IMR-90 (cell line): Measurements from ENCODE around the gene BRD1. TPM values are rescaled to one million over a fixed set of nuclear protein-coding genes. Genes with fewer than 3 reads are reported as not detected.

Source experiments
- ATAC-seq: fragments of 200-7000 bp; cut with Tn5 transposase; 2 replicates; pipeline ENCODE4 v1.9.1; 2020; ENCODE audit warnings: low read depth, mild to moderate bottlenecking, moderate library complexity
- BruUV-seq: library from RNA; stranded (reverse); fragments of 400-500 nt; replicated peaks from 2 replicates; lab custom pipeline; 2021; lab: Mats Ljungman, UMichigan
- CTCF ChIA-PET: fragments of 300-600 bp; formaldehyde crosslinking; extraction: SDS; loops from one replicate; lab custom pipeline; 2021; ENCODE audit warnings: antibody characterized with exemption; lab: Yijun Ruan, JAX
- POLR2A ChIA-PET: fragments of 300-600 bp; sonication (Branson Sonifier 250); formaldehyde crosslinking; loops from one replicate; lab custom pipeline; 2022; ENCODE audit warnings: antibody characterized with exemption; ENCODE audit not compliant: unreplicated experiment; lab: Charles Lee
- DNase-seq: peaks from one replicate; pipeline ENCODE4 v3.0.0; 2013
- H2AFZ ChIP-seq: replicated peaks from 2 replicates; pipeline ENCODE3; 2013; ENCODE audit warnings: low read length, mild to moderate bottlenecking; ENCODE audit not compliant: poor library complexity
- H2AK5ac ChIP-seq: 2 replicates; pipeline ENCODE4 v1.6.1; 2013; ENCODE audit warnings: low read depth, low read length, inconsistent platforms
- H2AK9ac ChIP-seq: replicated peaks from 2 replicates; pipeline ENCODE3; 2013; ENCODE audit warnings: mild to moderate bottlenecking, low read depth, low read length, moderate library complexity; ENCODE audit not compliant: poor library complexity
- H2BK120ac ChIP-seq: 2 replicates; pipeline ENCODE4 v1.6.1; 2013; ENCODE audit warnings: low read depth, low read length, inconsistent platforms
- H2BK15ac ChIP-seq: 3 replicates; pipeline ENCODE4 v1.6.1; 2013; ENCODE audit warnings: low read depth, low read length, inconsistent platforms
- H2BK20ac ChIP-seq: 2 replicates; pipeline ENCODE4 v1.6.1; 2013; ENCODE audit warnings: low read depth, mild to moderate bottlenecking, inconsistent platforms, low read length, moderate library complexity
- H2BK5ac ChIP-seq: 2 replicates; pipeline ENCODE4 v1.6.1; 2013; ENCODE audit warnings: mild to moderate bottlenecking, low read depth, low read length, inconsistent platforms; ENCODE audit not compliant: poor library complexity, severe bottlenecking
- H3K14ac ChIP-seq: replicated peaks from 2 replicates; pipeline ENCODE4 v1.6.1; 2013; ENCODE audit warnings: low read depth, low read length, inconsistent platforms
- H3K18ac ChIP-seq: 2 replicates; pipeline ENCODE4 v1.6.1; 2013; ENCODE audit warnings: low read depth, low read length, control low read depth
- H3K23ac ChIP-seq: 2 replicates; pipeline ENCODE4 v1.6.1; 2013; ENCODE audit warnings: low read depth, low read length, inconsistent platforms
- H3K27ac ChIP-seq: 2 replicates; pipeline ENCODE4 v1.5.1; 2013; ENCODE audit warnings: mild to moderate bottlenecking, control low read depth, low read length; ENCODE audit not compliant: insufficient read depth
- H3K27me3 ChIP-seq: 2 replicates; pipeline ENCODE4 v1.6.1; 2013; ENCODE audit warnings: low read length; ENCODE audit not compliant: control insufficient read depth, insufficient read depth
- H3K36me3 ChIP-seq: 2 replicates; pipeline ENCODE4 v1.6.1; 2013; ENCODE audit warnings: low read length, mixed read lengths; ENCODE audit not compliant: control insufficient read depth, insufficient read depth
- H3K4ac ChIP-seq: 2 replicates; pipeline ENCODE4 v1.6.1; 2013; ENCODE audit warnings: low read depth, low read length, inconsistent platforms
- H3K4me1 ChIP-seq: 2 replicates; pipeline ENCODE4 v1.6.1; 2013; ENCODE audit warnings: low read length, mixed read lengths; ENCODE audit not compliant: control insufficient read depth, insufficient read depth
- H3K4me2 ChIP-seq: 2 replicates; pipeline ENCODE4 v1.6.1; 2013; ENCODE audit warnings: low read depth, mild to moderate bottlenecking, control low read depth, low read length, moderate library complexity
- H3K4me3 ChIP-seq: 2 replicates; pipeline ENCODE4 v1.5.1; 2013; ENCODE audit warnings: low read depth, mild to moderate bottlenecking, control low read depth, low read length, moderate library complexity; ENCODE audit not compliant: insufficient read depth
- H3K56ac ChIP-seq: 2 replicates; pipeline ENCODE4 v1.6.1; 2013; ENCODE audit warnings: low read length, inconsistent platforms; ENCODE audit not compliant: insufficient read depth; ENCODE audit errors: extremely low read depth
- H3K79me1 ChIP-seq, 2 experiments: 2 replicates each; pipeline ENCODE4 v1.6.1; 2013; ENCODE audit warnings: low read length in 2 of 2, inconsistent platforms in 1 of 2, low read depth in 1 of 2
- H3K9ac ChIP-seq: 2 replicates; pipeline ENCODE4 v1.6.1; 2013; ENCODE audit warnings: low read depth, low read length, control low read depth
- H3K9me1 ChIP-seq: 2 replicates; pipeline ENCODE4 v1.6.1; 2013; ENCODE audit warnings: low read length, inconsistent platforms; ENCODE audit not compliant: insufficient read depth
- H3K9me3 ChIP-seq: 2 replicates; pipeline ENCODE4 v1.6.1; 2013; ENCODE audit warnings: low read length; ENCODE audit not compliant: control insufficient read depth, insufficient read depth
- H4K20me1 ChIP-seq: 2 replicates; pipeline ENCODE4 v1.6.1; 2013; ENCODE audit warnings: low read length, inconsistent platforms; ENCODE audit not compliant: insufficient read depth
- H4K5ac ChIP-seq: 2 replicates; pipeline ENCODE4 v1.6.1; 2013; ENCODE audit warnings: mild to moderate bottlenecking, low read depth, low read length, control low read depth
- H4K8ac ChIP-seq, 2 experiments: 2 replicates each; pipeline ENCODE4 v1.6.1; 2013; ENCODE audit warnings: low read depth in 2 of 2, low read length in 2 of 2, control low read depth in 1 of 2, inconsistent platforms in 1 of 2
- H4K91ac ChIP-seq: 2 replicates; pipeline ENCODE4 v1.6.1; 2013; ENCODE audit warnings: low read depth, low read length, inconsistent platforms; ENCODE audit not compliant: insufficient read depth
- BHLHE40 ChIP-seq: fragments of 150-350 bp; IDR thresholded peaks from 2 replicates; pipeline ENCODE4 v1.6.1; 2016; ENCODE audit warnings: mild to moderate bottlenecking, low read depth, low read length
- MAFK ChIP-seq: IDR thresholded peaks from 2 replicates; pipeline ENCODE4 v1.6.1; 2012; ENCODE audit warnings: low read depth, low read length, improper control_type of control experiment
- RAD21 ChIP-seq: IDR thresholded peaks from 2 replicates; pipeline ENCODE4 v1.6.1; 2012; ENCODE audit warnings: low read length, improper control_type of control experiment
- RCOR1 ChIP-seq: IDR thresholded peaks from 2 replicates; pipeline ENCODE4 v1.6.1; 2012; ENCODE audit warnings: mild to moderate bottlenecking, low read length, improper control_type of control experiment; ENCODE audit not compliant: insufficient replicate concordance
- RFX5 ChIP-seq: IDR thresholded peaks from 2 replicates; pipeline ENCODE4 v1.8.0; 2012; ENCODE audit warnings: low read depth, mild to moderate bottlenecking, low read length, moderate library complexity
- WGBS, 2 experiments: methylation state at CpG; one replicate each; pipeline versions ENCODE4 v1.1.5 to v1.1.7; 2013; ENCODE audit warnings: missing lambda C conversion rate in 2 of 2; ENCODE audit not compliant: insufficient read length in 1 of 2; ENCODE audit errors: extremely low coverage in 2 of 2; 5-methylcytosine and 5-hydroxymethylcytosine counted together
- dilution Hi-C: fragments of 300-500 bp; cut with HindIII; formaldehyde crosslinking; loops from one replicate; pipeline ENCODE4 v1.14.3; 2018; ENCODE audit warnings: low sequenced_read_pairs; ENCODE audit not compliant: unreplicated experiment
- in situ Hi-C: fragments of 300-500 bp; cut with MboI; formaldehyde crosslinking; loops from 3 replicates; pipeline ENCODE4 v1.14.3; 2019; ENCODE audit warnings: low sequenced_read_pairs, inconsistent platforms, mixed read lengths
- intact Hi-C: fragments of 100-400 bp; cut with micrococcal nuclease; formaldehyde crosslinking; loops from 2 replicates; pipeline ENCODE4 v1.10.0; 2022
- polyA plus RNA-seq, 3 experiments: library from polyadenylated mRNA; depleted of rRNA; stranded (reverse); fragments of >200 nt; gene quantifications; 2 replicates each; pipeline ENCODE4 v1.2.3, GENCODE V29; 2012; ENCODE audit warnings: low replicate concordance in 1 of 3
- total RNA-seq: library from RNA; depleted of rRNA; stranded (reverse); fragments of >200 nt; gene quantifications from 2 replicates; pipeline ENCODE4 v1.2.3, GENCODE V29; 2012

The BRD1 gene
- total and polyA plus RNA-seq, 2 of the 4 experiments (the other 2 are of a cell fraction), result 10.0 to 10.6 TPM

GRCh38 chr22:49738006-49738405 is 89.7 kb downstream of the BRD1 start:
- no peak overlapping the region for H2BK5ac ChIP-seq
- no peaks in the 10 kb centered on the region for H3K4me1 ChIP-seq
- ChIA-PET POLR2A (no interaction called here), CTCF (no interaction called here)
- TF ChIP-seq RAD21 (no peak), MAFK (no peak), RCOR1 (no peak), BHLHE40 (no peak), RFX5 (no peak)
- H4K5ac ChIP-seq, result no peak overlapping the region
- no peaks in the 10 kb centered on the region for H3K27me3 ChIP-seq
- H3K9ac ChIP-seq, result no peak overlapping the region
- no peaks in the 10 kb centered on the region for H3K9me3 ChIP-seq
- no peak overlapping the region for H2AK5ac ChIP-seq
- no peaks in the 10 kb centered on the region for H4K20me1 ChIP-seq
- no peak overlapping the region for H2AK9ac ChIP-seq
- in situ Hi-C loops (no loop called here), dilution Hi-C loops (no loop called here), intact Hi-C loops (no loop called here)
- H3K18ac ChIP-seq, result no peak overlapping the region
- no peak overlapping the region for H2BK20ac ChIP-seq
- H2BK15ac ChIP-seq, result no peak overlapping the region
- no peak overlapping the region for H2AFZ ChIP-seq
- H3K36me3 ChIP-seq, result no peaks in the 10 kb centered on the region
- no peaks in the 10 kb centered on the region for H3K79me1 ChIP-seq
- H2BK120ac ChIP-seq, result no peak overlapping the region
- DNase-seq (no peak), ATAC-seq (no peak)
- H4K8ac ChIP-seq, result no peak overlapping the region
- H3K9me1 ChIP-seq, result no peaks in the 10 kb centered on the region
- no peak overlapping the region for H3K14ac ChIP-seq
- no peak overlapping the region for H3K27ac ChIP-seq
- no peak overlapping the region for H4K91ac ChIP-seq
- no TSS peak for BruUV-seq
- no peak overlapping the region for H3K23ac ChIP-seq
- no peak overlapping the region for H3K56ac ChIP-seq
- no peak overlapping the region for H3K4me2 ChIP-seq
- 100% methylated on average over 1 of the region's 12 CpGs; no CpG with 5 or more reads in 1 of the 2 experiments for WGBS, 2 experiments
- no peak overlapping the region for H3K4ac ChIP-seq
- no peak overlapping the region for H3K4me3 ChIP-seq
